ENCODE results near the gene DPP6.

DNA sequence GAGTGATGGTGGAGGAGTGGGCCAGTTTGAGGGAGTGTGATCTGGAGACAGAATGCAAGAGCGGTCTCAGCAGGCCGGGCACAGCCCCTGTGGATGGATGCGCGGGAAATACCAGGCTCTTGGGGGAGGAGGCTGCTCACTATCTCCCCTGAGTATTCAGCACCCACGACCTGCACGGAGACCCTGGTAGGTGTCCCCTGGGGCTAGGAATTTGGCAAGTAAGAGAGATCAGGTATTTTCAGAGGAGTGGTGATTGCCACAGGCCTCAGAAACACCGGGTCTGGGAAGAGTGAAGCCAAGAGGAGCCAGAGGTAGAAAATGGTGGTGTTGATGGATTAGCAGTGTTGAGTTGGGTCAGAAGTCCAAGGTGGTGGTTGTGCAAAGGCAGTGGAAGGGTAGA is 524.4 kb downstream of the DPP6 start:
- TF ChIP-seq, protein P1, sequence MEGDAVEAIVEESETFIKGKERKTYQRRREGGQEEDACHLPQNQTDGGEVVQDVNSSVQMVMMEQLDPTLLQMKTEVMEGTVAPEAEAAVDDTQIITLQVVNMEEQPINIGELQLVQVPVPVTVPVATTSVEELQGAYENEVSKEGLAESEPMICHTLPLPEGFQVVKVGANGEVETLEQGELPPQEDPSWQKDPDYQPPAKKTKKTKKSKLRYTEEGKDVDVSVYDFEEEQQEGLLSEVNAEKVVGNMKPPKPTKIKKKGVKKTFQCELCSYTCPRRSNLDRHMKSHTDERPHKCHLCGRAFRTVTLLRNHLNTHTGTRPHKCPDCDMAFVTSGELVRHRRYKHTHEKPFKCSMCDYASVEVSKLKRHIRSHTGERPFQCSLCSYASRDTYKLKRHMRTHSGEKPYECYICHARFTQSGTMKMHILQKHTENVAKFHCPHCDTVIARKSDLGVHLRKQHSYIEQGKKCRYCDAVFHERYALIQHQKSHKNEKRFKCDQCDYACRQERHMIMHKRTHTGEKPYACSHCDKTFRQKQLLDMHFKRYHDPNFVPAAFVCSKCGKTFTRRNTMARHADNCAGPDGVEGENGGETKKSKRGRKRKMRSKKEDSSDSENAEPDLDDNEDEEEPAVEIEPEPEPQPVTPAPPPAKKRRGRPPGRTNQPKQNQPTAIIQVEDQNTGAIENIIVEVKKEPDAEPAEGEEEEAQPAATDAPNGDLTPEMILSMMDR (IDR thresholded peaks at IDR 0.05): no peak
- TF ChIP-seq POLR2AphosphoS5 (IDR thresholded peaks at IDR 0.05; ENCODE audit: low read depth, low read length): no peak
- no peak for TF ChIP-seq TCF7L2 (IDR thresholded peaks at IDR 0.05; ENCODE audit: low read depth, low read length)

All from Panc1 (cell line).